Measurements from ENCODE around the gene GET4.

GET4 gene

GRCh38 chr7:851204-851603 lies 25.1 kb upstream of the GET4 start:
- Histone ChIP-seq H3K4me3 (ENCODE audit: low read depth, low read length) (no peak overlapping the region), H3K9me3 (ENCODE audit: control insufficient read depth, insufficient read depth, low read depth, low read length) (no peaks in the 10 kb centered on the region), H3K36me3 (ENCODE audit: control insufficient read depth in 2 of 2, insufficient read depth in 1 of 2, low read length in 2 of 2) (peaks cover 6 to 62% of the 10 kb centered on the region in 2 experiments), H3K27ac (ENCODE audit: extremely low read depth, low read depth, low read length) (no peak overlapping the region), H3K4me1 (ENCODE audit: control insufficient read depth, insufficient read depth, low read length) (no peaks in the 10 kb centered on the region)
- POLR2A ChIA-PET: no interaction called here
- TF ChIP-seq SP2 (tag by site-specific recombination; IDR thresholded peaks at IDR 0.05): no peak
- TF ChIP-seq ZNF133 (tag by site-specific recombination; IDR thresholded peaks at IDR 0.05): no peak
- TF ChIP-seq, protein P1, sequence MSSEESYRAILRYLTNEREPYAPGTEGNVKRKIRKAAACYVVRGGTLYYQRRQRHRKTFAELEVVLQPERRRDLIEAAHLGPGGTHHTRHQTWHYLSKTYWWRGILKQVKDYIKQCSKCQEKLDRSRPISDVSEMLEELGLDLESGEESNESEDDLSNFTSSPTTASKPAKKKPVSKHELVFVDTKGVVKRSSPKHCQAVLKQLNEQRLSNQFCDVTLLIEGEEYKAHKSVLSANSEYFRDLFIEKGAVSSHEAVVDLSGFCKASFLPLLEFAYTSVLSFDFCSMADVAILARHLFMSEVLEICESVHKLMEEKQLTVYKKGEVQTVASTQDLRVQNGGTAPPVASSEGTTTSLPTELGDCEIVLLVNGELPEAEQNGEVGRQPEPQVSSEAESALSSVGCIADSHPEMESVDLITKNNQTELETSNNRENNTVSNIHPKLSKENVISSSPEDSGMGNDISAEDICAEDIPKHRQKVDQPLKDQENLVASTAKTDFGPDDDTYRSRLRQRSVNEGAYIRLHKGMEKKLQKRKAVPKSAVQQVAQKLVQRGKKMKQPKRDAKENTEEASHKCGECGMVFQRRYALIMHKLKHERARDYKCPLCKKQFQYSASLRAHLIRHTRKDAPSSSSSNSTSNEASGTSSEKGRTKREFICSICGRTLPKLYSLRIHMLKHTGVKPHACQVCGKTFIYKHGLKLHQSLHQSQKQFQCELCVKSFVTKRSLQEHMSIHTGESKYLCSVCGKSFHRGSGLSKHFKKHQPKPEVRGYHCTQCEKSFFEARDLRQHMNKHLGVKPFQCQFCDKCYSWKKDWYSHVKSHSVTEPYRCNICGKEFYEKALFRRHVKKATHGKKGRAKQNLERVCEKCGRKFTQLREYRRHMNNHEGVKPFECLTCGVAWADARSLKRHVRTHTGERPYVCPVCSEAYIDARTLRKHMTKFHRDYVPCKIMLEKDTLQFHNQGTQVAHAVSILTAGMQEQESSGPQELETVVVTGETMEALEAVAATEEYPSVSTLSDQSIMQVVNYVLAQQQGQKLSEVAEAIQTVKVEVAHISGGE (tag by site-specific recombination; conservative IDR thresholded peaks at IDR 0.05; ENCODE audit: low read depth): no peak
- TF ChIP-seq ZBTB10 (tag by site-specific recombination; IDR thresholded peaks at IDR 0.05): no peak
- no peak for TF ChIP-seq ZNF585B (tag by site-specific recombination; IDR thresholded peaks at IDR 0.05)
- TF ChIP-seq ZFP69B (tag by site-specific recombination; IDR thresholded peaks at IDR 0.05): no peak
- no peak for TF ChIP-seq ZNF121 (tag by site-specific recombination; IDR thresholded peaks at IDR 0.05)
- no peak for TF ChIP-seq GLIS2 (tag by site-specific recombination; IDR thresholded peaks at IDR 0.05)
- no peak for TF ChIP-seq ZNF76 (tag by site-specific recombination; IDR thresholded peaks at IDR 0.05; ENCODE audit: borderline replicate concordance, low read depth)
- TF ChIP-seq ZNF596 (tag by site-specific recombination; IDR thresholded peaks at IDR 0.05): no peak
- no peak for TF ChIP-seq ZNF18 (tag by site-specific recombination; IDR thresholded peaks at IDR 0.05)
- TF ChIP-seq ATF2 (tag by site-specific recombination; IDR thresholded peaks at IDR 0.05; ENCODE audit: low read depth): no peak
- TF ChIP-seq, protein P2, sequence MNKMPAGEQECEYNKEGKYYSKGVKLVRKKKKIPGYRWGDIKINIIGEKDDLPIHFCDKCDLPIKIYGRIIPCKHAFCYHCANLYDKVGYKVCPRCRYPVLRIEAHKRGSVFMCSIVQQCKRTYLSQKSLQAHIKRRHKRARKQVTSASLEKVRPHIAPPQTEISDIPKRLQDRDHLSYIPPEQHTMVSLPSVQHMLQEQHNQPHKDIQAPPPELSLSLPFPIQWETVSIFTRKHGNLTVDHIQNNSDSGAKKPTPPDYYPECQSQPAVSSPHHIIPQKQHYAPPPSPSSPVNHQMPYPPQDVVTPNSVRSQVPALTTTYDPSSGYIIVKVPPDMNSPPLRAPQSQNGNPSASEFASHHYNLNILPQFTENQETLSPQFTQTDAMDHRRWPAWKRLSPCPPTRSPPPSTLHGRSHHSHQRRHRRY (tag by site-specific recombination; IDR thresholded peaks at IDR 0.05): no peak
- CTCF ChIA-PET: no interaction called here

GRCh38 chr7:853366-854117 lies 22.8 kb upstream of the GET4 start:
- ChIA-PET POLR2A (no interaction called here), CTCF (interaction anchor here (0.7 to 1.1 kb wide), 3 partner anchors 16 to 76 kb away, joined by 3 to 4 read pairs (median 3); no protein-coding TSS in a partner anchor)
- H3K9me3 ChIP-seq (ENCODE audit: control insufficient read depth, insufficient read depth, low read depth, low read length): no peaks in the 10 kb centered on the region
- no peaks in the 10 kb centered on the region for H3K4me1 ChIP-seq (ENCODE audit: control insufficient read depth, insufficient read depth, low read length)
- TF ChIP-seq ZNF664 (tag by site-specific recombination; IDR thresholded peaks at IDR 0.05) (no peak), ZNF214 (tag by site-specific recombination; IDR thresholded peaks at IDR 0.05; ENCODE audit: borderline replicate concordance) (no peak)
- H3K27ac ChIP-seq (ENCODE audit: extremely low read depth, low read depth, low read length): no peak overlapping the region
- no peak overlapping the region for H3K4me3 ChIP-seq (ENCODE audit: low read depth, low read length)
- H3K36me3 ChIP-seq (ENCODE audit: control insufficient read depth in 2 of 2, insufficient read depth in 1 of 2, low read length in 2 of 2): peaks cover 6 to 82% of the 10 kb centered on the region in 2 experiments
